Mammary epithelial cell (primary cell): ENCODE results near the gene GREM1.

Source experiments
- CTCF ChIP-seq, 2 donors: IDR thresholded peaks in 1 of 2; conservative IDR thresholded peaks in 1 of 2; 2 replicates each; pipeline ENCODE4 v1.5.1; 2011 to 2012; ENCODE audit warnings: inconsistent platforms in 2 of 2, low read length in 2 of 2, mild to moderate bottlenecking in 2 of 2, control low read depth in 1 of 2, low read depth in 1 of 2; ENCODE audit not compliant: insufficient read depth in 1 of 2; ENCODE audit errors: extremely low read depth in 1 of 2
- EZH2 ChIP-seq: IDR thresholded peaks from 2 replicates; pipeline ENCODE4 v1.6.1; 2012; ENCODE audit warnings: low read length, inconsistent platforms, borderline replicate concordance

GRCh38 chr15:32691689-32692038, 26.1 kb upstream of the GREM1 start:
- no peak for TF ChIP-seq CTCF (conservative IDR thresholded peaks at IDR 0.05 in 1 of 2, IDR thresholded peaks at IDR 0.05 in 1 of 2; ENCODE audit: extremely low read depth in 1 of 2, insufficient read depth in 1 of 2, low read depth in 1 of 2, low read length in 2 of 2)
- no peak for TF ChIP-seq EZH2
